NK-92 (cell line): ENCODE results near the gene DRD4.
"Not testable (repeated sequence)": the region's sequence is repeated elsewhere in the genome, so short reads cannot be mapped to it uniquely, and the experiment has no call there.

ENCODE experiments used
- DNase-seq: peaks from one replicate; lab custom pipeline; 2025; ENCODE audit not compliant: unreplicated experiment; lab: John Stamatoyannopoulos, UW

DRD4 gene

GRCh38 chr11:673866-674265 is 36.8 kb downstream of the DRD4 start:
- no peak for DNase-seq

GRCh38 chr11:674406-674805 is 37.3 kb downstream of the DRD4 start:
- no peak for DNase-seq

- DNase-seq = no peak
Observed at GRCh38 chr11:678297-678696, 41.2 kb downstream of the DRD4 start.

- DNase-seq = no peak
Observed at GRCh38 chr11:679271-680207, 42.5 kb downstream of the DRD4 start.

- DNase-seq = no peak
Observed at GRCh38 chr11:680476-680875, 43.4 kb downstream of the DRD4 start.

GRCh38 chr11:680970-681369 is 43.9 kb downstream of the DRD4 start:
- no peak for DNase-seq

GRCh38 chr11:686451-687243 is 49.6 kb downstream of the DRD4 start:
- DNase-seq = no peak

- no peak for DNase-seq
Observed at GRCh38 chr11:687751-688150, 50.7 kb downstream of the DRD4 start.

GRCh38 chr11:688681-689080 is 51.6 kb downstream of the DRD4 start:
- DNase-seq = no peak

GRCh38 chr11:689625-690024 is 52.6 kb downstream of the DRD4 start:
- DNase-seq = no peak

GRCh38 chr11:690244-690643 is 53.2 kb downstream of the DRD4 start:
- not testable (repeated sequence) for DNase-seq
